PC-3 (cell line): ENCODE results near the gene ADAMTSL1.

Experiments
- EZH2 ChIP-seq: fragments of 300-600 bp; sonication (generic); IDR thresholded peaks from one replicate; pipeline ENCODE4 v1.6.1; 2017; ENCODE audit warnings: antibody characterized with exemption, mild to moderate bottlenecking, low read length; ENCODE audit not compliant: unreplicated experiment
- EZH2phosphoT487 ChIP-seq: fragments of 300-600 bp; sonication (generic); IDR thresholded peaks from 2 replicates; pipeline ENCODE4 v1.6.1; 2018; ENCODE audit warnings: mild to moderate bottlenecking, antibody characterized with exemption, low read length, borderline replicate concordance
- TF ChIP-seq, protein P1 (sequence below): fragments of 300-600 bp; sonication (generic); conservative IDR thresholded peaks from 2 replicates; pipeline ENCODE4 v1.5.1; 2017; ENCODE audit warnings: antibody characterized with exemption, low read depth, mild to moderate bottlenecking, low read length

DNA sequence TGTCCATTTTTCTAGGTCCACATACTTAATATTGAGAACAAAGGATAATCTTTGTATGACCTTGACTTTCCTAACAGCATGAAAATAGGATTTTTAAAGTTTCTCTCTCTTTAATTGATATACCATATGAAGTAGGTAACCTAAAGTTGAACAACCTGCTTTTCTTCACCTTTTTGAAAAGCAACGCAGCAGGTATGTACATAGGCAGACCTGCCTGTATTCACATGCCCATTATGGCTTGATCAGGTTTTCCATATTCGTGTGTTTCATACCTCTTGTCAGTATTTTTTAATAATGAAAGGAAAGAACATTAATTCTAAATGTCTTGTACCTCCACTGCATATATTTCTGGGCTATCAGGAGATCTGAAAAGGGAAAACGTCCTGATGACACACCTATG, 1.5 kb upstream of the ADAMTSL1 start:
- TF ChIP-seq, protein P1, sequence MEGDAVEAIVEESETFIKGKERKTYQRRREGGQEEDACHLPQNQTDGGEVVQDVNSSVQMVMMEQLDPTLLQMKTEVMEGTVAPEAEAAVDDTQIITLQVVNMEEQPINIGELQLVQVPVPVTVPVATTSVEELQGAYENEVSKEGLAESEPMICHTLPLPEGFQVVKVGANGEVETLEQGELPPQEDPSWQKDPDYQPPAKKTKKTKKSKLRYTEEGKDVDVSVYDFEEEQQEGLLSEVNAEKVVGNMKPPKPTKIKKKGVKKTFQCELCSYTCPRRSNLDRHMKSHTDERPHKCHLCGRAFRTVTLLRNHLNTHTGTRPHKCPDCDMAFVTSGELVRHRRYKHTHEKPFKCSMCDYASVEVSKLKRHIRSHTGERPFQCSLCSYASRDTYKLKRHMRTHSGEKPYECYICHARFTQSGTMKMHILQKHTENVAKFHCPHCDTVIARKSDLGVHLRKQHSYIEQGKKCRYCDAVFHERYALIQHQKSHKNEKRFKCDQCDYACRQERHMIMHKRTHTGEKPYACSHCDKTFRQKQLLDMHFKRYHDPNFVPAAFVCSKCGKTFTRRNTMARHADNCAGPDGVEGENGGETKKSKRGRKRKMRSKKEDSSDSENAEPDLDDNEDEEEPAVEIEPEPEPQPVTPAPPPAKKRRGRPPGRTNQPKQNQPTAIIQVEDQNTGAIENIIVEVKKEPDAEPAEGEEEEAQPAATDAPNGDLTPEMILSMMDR = no peak
- TF ChIP-seq EZH2phosphoT487 (no peak), EZH2 (no peak)
